ENCODE measurements around the gene PYURF.
"Not testable (repeated sequence)": the region's sequence is repeated elsewhere in the genome, so short reads cannot be mapped to it uniquely, and the experiment has no call there.

PYURF gene, protein sequence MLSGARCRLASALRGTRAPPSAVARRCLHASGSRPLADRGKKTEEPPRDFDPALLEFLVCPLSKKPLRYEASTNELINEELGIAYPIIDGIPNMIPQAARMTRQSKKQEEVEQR

GRCh38 chr4:88523325-88524129 is at the start of gene PYURF:
PYURF (minus strand) TSS chr4:88523776; CDS start chr4:88523700, 76 bp downstream.
- DNase-seq (ENCODE audit: low spot score), result peak; percentile 94

DNA sequence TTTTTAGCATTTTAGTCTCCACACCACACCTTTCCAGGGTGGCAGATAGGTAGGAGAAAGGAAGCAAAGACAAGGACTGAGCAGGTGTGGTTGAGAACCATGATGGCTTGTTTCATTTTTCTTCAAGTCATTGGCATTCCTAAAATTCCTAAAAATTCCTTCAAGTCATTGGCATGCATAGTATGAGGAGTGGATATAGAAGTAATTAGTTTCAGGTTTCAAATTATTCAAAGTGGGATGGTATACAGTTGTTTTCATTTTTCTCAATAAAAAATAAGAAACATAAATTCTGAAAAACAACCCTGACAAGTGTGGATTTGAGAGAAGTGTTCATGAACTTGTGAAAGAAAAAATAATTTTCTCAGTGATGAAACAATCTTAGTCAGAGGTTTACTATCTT is 46.4 kb upstream of the PYURF start:
- DNase-seq (ENCODE audit: low spot score), result no peak

DNA sequence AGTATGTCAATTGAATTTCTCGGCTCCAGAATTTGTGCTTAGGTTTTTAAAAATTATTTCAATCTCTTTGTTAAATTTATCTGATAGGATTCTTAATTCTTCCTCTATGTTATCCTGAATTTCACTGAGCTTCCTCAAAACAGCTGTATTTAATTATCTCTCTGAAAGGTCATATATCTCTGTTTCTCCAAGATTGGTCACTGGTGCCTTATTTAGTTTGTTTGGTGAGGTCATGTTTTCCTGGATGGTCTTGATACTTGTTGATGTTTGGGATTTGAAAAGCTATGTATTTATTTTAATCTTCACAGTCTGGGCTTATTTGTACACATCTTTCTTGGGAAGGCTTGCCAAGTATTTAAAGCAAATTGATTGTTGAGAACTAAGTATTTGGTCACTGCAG is 44.0 kb upstream of the PYURF start:
- DNase-seq (ENCODE audit: low spot score), result no peak

DNA sequence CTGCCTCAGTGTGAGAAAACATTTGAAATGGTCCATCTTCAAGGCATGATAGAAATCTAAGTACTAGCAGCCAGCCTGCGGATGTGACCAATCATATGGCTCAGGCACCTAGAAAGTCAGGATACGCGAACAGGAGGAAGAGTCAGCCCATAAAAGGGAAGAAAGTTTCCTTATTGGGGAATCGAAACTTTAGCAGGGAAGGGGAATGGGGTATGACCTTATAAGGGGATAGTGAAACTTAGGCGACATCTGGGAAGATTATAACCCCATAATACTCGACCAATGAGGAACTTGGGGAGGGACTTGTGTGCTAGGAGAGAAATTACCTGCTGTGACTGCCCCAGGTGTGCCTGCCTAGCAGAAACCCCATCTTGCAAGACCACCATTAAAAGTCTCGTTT is 26.2 kb upstream of the PYURF start:
- DNase-seq (ENCODE audit: low spot score), result no peak

DNA sequence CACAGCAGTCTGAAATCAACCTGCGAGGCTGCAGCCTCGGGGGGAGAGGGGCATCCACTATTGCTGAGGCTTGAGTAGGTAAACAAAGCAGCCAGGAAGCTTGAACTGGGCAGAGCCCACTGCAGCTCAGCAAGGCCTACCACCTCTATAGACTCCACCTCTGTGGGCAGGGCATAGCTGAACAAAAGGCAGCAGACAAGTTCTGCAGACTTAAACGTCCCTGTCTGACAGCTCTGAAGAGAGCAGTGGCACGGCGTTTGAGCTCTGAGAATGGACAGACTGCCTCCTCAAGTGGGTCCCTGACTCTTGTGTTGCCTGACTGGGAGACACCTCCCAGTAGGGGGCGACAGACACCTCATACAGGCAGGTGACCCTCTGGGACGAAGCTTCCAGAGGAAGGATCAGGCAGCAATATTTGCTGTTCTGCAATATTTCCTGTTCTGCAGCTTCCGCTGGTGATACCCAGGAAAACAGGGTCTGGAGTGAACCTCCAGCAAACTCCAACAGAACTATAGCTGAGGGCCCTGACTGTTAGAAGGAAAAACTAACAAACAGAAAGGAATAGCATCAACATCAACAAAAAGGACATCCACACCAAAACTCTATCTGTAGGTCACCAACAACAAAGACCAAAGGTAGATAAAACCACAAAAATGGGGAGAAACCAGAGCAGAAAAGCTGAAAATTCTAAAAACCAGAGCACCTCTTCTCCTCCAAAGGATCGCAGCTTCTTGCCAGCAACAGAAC is 15.9 kb upstream of the PYURF start:
- DNase-seq (ENCODE audit: low spot score), result not testable (repeated sequence)

GRCh38 chr4:88537709-88538108 is 14.1 kb upstream of the PYURF start:
- no peak for DNase-seq (ENCODE audit: low spot score)

GRCh38 chr4:88535090-88535755 is 11.6 kb upstream of the PYURF start:
- no peak for DNase-seq (ENCODE audit: low spot score)

DNA sequence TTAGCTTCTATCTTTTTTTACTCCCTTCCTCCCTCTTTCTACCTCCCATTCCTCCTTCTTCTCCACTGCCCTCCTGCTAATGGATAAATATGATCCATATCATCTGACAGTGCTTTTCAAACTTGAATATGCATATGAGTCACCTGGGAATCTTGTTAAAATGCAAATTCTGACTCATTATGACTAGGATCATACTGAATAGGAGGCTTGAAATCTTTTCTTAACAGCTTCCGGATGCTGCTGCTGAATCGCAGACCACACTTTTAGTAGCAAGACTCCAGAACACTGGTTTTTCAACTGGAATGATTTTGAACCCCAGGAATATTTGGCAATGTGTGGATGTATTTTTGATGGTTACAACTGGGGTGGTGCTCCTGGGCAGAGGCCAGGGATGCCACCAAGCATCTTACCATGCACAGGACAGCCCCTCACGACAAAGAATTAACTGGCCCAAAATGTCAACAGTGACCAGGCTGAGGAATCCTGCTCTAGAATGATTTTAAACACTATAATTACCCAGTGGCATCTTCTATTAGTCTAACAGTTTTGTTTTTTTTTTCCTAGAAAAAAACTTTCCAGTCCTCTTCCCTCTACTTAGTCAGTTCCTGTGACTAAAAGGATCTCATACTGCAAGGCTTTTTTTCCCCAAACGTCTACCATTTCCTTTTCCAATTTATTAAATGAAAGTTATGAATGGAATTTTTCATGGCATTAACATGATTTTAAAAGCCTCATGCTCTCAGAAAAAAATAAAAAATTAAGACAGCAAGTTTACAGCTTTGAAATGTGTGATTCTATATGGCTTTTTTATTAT is 10.6 kb upstream of the PYURF start:
- DNase-seq (ENCODE audit: low spot score), result no peak

GRCh38 chr4:88533088-88533790 is 9.7 kb upstream of the PYURF start:
- no peak for DNase-seq (ENCODE audit: low spot score)

GRCh38 chr4:88531549-88531948 is 8.0 kb upstream of the PYURF start:
- DNase-seq (ENCODE audit: low spot score), result no peak

GRCh38 chr4:88528861-88529260 is 5.3 kb upstream of the PYURF start:
- no peak for DNase-seq (ENCODE audit: low spot score)

DNA sequence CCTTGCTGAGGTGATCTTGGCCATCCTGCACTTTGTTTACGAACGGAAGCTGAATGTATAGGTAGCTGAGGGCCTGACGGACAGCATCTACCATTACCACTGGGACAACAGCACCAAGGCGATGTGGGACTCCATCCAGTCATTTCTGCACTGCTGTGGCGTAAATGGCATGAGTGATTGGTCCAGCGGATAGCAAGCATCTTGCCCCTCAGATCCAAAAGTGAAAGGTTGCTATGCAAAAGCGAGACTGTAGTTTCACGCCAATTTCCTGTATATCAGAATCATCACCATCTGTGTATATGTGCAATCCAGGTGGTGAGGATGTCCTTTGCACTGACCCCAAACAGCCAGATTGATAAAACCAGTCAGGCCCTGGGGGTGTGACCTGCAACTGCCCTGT is 4.2 kb upstream of the PYURF start:
- DNase-seq (ENCODE audit: low spot score), result no peak

DNA sequence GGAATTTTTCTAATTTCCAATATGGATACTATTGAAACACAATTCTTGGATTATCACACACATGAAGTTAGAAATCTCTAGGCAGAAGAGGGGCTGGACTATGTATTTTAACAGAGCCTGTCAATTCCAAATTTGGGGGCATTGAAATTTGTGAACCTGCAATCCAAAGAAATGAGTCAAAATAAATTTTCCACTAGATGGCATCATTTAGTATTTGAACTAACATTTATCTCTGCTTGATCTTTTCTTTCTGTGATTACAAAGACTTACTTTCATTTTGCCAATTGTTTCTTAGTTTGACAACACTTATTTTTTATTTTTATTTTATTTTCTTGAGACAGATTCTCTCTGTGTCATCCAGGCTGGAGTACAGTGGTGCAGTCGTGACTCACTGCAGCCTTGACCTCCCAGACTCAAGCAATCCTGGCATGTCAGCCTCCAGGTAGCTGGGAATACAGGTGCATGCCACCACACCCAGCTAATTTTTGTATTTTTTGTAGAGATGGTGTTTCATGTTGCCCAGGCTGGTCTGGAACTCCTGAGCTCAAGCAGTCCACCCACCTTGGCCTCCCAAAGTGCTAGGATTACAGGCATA is 2.7 kb upstream of the PYURF start:
- DNase-seq (ENCODE audit: low spot score), result no peak

DNA sequence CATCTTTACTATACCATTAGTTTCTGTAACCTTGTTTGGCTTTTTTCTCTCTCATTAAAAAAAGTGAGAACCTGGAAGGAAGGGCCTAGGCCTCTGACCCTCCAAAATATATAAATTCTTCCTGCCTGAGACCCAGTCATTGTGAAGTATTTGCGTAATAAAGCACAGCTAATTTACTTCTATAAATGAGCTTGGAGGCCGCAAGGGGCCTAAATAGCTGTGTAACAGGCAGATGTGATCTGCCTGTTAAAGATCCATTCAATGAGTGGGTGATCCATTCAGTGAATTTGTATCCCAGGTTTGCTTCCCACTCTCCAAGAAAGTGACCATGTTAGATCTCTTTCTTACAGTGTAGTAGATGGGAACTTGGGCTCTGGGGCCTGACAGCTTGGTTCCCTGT is 595 bp upstream of the PYURF start:
- DNase-seq (ENCODE audit: low spot score), result no peak

DNA sequence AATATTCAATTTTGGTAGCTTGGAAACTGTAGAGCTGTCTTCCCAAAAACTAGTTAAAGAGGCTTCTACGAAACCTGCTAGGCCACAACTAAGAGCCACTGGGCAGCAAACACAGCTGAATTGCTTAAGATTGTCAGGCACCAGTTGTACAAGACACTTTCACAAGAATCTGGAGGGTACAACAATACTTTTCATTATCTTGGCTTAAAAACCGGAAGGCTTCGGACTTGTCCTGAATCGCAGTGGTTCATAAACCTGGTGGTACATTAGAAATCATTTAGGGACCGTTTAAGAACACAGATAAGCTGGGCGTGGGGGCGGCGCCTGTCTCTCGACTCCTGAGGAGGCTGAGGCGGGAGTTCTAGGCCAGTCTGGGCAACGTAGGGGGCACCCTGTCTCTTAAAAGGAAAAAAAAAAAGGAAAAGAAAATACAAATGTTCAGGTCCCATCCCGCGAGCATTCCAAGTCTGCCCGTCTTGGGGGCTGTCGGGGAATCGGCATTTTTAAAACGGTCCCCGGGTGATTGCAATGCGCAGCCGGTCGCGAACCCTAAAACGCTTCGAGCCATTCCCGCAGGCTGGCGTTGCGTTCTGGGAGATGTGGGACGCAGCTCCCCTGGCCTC is 763 bp downstream of the PYURF start:
- peak; percentile 54 for DNase-seq (ENCODE audit: low spot score)

DNA sequence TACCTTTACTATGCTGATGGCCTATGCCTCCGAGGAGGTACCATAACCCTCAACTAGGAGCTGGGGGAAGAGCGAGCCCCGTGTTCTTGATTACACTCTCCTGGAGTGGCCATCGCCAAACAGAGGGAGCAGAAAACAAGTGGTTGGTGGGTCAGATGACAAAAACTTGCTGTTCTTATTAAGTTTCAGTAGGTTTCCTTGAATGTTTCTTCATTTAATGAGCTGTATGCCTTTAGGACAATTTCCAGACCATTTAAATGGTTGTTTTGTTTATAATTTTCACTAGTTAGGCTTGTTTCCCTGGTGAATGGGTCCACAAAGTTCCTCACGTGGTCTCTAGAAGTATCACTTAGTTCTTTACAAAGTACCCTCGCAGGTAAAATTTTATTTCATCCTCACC is 4.7 kb downstream of the PYURF start:
- DNase-seq (ENCODE audit: low spot score), result no peak

GRCh38 chr4:88517825-88518224 is 5.8 kb downstream of the PYURF start:
- no peak for DNase-seq (ENCODE audit: low spot score)

DNA sequence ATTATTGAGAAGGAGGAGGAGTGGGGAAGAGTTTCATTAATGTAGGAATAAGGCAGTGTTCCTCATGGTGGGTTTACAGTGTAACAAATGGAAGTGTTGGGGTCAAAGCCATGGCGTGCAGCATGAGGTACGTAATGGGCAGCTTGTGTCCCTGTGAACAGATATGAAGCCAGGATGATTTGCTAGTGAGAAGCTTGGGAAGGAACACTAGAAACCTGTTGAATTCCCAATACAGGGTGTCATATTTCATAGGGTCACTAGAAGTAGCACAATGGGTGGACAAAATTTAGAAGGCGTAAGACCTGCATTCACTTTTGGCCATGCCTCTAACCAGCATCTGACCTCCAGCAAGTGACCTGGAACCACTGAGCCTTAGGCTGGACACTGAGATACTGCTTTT is 6.8 kb downstream of the PYURF start:
- no peak for DNase-seq (ENCODE audit: low spot score)

- no peak for DNase-seq (ENCODE audit: low spot score)
These were observed 8.7 kb downstream of the PYURF start for GRCh38 chr4:88514557-88515511.
